ENCODE results near the gene RGSL1. TPM values are rescaled to one million over a fixed set of nuclear protein-coding genes. Genes with fewer than 3 reads are reported as not detected.

The RGSL1 gene
- total RNA-seq, 1 experiment from 2014 or later, result not detected

DNA sequence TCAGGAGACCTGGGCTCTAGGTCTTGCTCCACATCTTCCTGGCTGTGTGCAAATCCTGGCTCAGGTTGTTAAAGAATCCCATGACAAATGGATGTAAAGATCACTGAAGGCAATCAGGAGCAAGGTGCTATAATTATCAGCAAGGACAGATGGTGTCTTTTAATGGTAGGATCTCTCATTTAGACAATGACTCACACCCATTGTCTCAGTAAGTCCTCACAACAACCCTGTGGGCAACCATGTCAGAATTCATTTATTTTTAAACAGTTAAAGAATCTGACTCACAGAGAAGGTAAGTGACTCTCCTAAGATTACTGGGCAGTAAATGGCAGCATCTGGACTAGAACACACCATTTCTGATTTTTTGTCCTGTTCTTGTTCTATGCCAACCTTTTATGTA lies 106.3 kb downstream of the RGSL1 start:
- no TSS peak for BruUV-seq (replicated peaks)
- intact Hi-C loops (cut with micrococcal nuclease; ENCODE audit: unreplicated experiment), result no loop called here
- in situ Hi-C loops (cut with HindIII; ENCODE audit: low pct_unique_long_range_greater_than_20kb, low sequenced_read_pairs), result no loop called here
- no peaks in the 10 kb centered on the region for H3K4me1 ChIP-seq (ENCODE audit: control insufficient read depth, insufficient read depth, low read length)
- H3K4me3 ChIP-seq (ENCODE audit: low read depth in 2 of 2, low read length in 2 of 2), result no peak overlapping the region
- no peaks in the 10 kb centered on the region for H3K9me3 ChIP-seq (ENCODE audit: control insufficient read depth, insufficient read depth, low read depth, low read length)
- TF ChIP-seq, protein P1, sequence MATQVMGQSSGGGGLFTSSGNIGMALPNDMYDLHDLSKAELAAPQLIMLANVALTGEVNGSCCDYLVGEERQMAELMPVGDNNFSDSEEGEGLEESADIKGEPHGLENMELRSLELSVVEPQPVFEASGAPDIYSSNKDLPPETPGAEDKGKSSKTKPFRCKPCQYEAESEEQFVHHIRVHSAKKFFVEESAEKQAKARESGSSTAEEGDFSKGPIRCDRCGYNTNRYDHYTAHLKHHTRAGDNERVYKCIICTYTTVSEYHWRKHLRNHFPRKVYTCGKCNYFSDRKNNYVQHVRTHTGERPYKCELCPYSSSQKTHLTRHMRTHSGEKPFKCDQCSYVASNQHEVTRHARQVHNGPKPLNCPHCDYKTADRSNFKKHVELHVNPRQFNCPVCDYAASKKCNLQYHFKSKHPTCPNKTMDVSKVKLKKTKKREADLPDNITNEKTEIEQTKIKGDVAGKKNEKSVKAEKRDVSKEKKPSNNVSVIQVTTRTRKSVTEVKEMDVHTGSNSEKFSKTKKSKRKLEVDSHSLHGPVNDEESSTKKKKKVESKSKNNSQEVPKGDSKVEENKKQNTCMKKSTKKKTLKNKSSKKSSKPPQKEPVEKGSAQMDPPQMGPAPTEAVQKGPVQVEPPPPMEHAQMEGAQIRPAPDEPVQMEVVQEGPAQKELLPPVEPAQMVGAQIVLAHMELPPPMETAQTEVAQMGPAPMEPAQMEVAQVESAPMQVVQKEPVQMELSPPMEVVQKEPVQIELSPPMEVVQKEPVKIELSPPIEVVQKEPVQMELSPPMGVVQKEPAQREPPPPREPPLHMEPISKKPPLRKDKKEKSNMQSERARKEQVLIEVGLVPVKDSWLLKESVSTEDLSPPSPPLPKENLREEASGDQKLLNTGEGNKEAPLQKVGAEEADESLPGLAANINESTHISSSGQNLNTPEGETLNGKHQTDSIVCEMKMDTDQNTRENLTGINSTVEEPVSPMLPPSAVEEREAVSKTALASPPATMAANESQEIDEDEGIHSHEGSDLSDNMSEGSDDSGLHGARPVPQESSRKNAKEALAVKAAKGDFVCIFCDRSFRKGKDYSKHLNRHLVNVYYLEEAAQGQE (IDR thresholded peaks at IDR 0.05; ENCODE audit: insufficient read depth in 1 of 2, low read depth in 2 of 2, low read length in 1 of 2), result no peak
- no peak for TF ChIP-seq POLR2AphosphoS5 (IDR thresholded peaks at IDR 0.05; ENCODE audit: low read depth, low read length)
- TF ChIP-seq, protein P2, sequence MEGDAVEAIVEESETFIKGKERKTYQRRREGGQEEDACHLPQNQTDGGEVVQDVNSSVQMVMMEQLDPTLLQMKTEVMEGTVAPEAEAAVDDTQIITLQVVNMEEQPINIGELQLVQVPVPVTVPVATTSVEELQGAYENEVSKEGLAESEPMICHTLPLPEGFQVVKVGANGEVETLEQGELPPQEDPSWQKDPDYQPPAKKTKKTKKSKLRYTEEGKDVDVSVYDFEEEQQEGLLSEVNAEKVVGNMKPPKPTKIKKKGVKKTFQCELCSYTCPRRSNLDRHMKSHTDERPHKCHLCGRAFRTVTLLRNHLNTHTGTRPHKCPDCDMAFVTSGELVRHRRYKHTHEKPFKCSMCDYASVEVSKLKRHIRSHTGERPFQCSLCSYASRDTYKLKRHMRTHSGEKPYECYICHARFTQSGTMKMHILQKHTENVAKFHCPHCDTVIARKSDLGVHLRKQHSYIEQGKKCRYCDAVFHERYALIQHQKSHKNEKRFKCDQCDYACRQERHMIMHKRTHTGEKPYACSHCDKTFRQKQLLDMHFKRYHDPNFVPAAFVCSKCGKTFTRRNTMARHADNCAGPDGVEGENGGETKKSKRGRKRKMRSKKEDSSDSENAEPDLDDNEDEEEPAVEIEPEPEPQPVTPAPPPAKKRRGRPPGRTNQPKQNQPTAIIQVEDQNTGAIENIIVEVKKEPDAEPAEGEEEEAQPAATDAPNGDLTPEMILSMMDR (IDR thresholded peaks at IDR 0.05), result no peak
- TF ChIP-seq SIN3A (IDR thresholded peaks at IDR 0.05; ENCODE audit: borderline replicate concordance, insufficient read depth, low read depth, low read length), result no peak
- no peak for TF ChIP-seq TCF7L2 (IDR thresholded peaks at IDR 0.05; ENCODE audit: low read depth, low read length)
- ChIA-PET POLR2A (no interaction called here), CTCF (no interaction called here)
- H3K36me3 ChIP-seq (ENCODE audit: control insufficient read depth, insufficient read depth, low read length), result no peaks in the 10 kb centered on the region
- no peaks in the 10 kb centered on the region for H3K27me3 ChIP-seq (ENCODE audit: control insufficient read depth, insufficient read depth, low read length)
- no peak for ATAC-seq
- DNase-seq (ENCODE audit: low read depth, low spot score), result no peak
- H3K27ac ChIP-seq (ENCODE audit: low read length), result no peak overlapping the region

DNA sequence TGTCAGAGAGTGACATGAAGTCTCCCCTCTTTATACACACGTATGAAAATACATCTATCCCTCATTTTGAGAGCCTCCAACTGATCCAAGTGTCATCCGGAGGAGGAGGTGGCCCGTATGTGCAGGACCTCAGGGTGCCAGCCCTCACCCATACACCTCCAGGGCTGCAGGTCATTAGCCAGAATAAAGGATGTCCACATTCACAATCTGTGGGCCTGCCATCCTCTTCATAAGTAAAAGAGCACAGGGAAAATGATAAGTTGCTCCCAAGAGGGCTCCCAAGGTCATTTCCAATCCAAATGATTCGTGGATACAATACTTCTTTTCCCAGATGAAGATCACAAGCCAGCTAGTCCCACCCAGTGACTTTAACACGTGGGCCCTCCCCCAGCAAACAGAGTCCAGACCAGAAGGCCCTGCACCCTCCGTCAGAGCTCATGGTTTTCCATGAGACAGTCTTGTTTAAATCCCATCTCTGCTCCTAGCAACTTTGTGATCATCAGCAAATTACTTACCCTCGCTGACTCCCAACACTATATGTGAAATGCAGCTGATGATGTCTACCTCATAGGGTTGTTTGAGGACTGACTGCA lies 110.5 kb downstream of the RGSL1 start:
- H3K9me3 ChIP-seq (ENCODE audit: control insufficient read depth, insufficient read depth, low read depth, low read length), result no peaks in the 10 kb centered on the region
- ATAC-seq (no peak), DNase-seq (ENCODE audit: low read depth, low spot score) (no peak)
- no peak overlapping the region for H3K27ac ChIP-seq (ENCODE audit: low read length)
- ChIA-PET CTCF (no interaction called here), POLR2A (no interaction called here)
- H3K4me1 ChIP-seq (ENCODE audit: control insufficient read depth, insufficient read depth, low read length), result no peaks in the 10 kb centered on the region
- in situ Hi-C loops (cut with HindIII; ENCODE audit: low pct_unique_long_range_greater_than_20kb, low sequenced_read_pairs) (no loop called here), intact Hi-C loops (cut with micrococcal nuclease; ENCODE audit: unreplicated experiment) (no loop called here)
- no peaks in the 10 kb centered on the region for H3K36me3 ChIP-seq (ENCODE audit: control insufficient read depth, insufficient read depth, low read length)
- TF ChIP-seq POLR2AphosphoS5 (IDR thresholded peaks at IDR 0.05; ENCODE audit: low read depth, low read length) (no peak), TCF7L2 (IDR thresholded peaks at IDR 0.05; ENCODE audit: low read depth, low read length) (no peak), SIN3A (IDR thresholded peaks at IDR 0.05; ENCODE audit: borderline replicate concordance, insufficient read depth, low read depth, low read length) (no peak)
- TF ChIP-seq, protein P2 (IDR thresholded peaks at IDR 0.05), result no peak
- TF ChIP-seq, protein P1 (IDR thresholded peaks at IDR 0.05; ENCODE audit: insufficient read depth in 1 of 2, low read depth in 2 of 2, low read length in 1 of 2), result no peak
- BruUV-seq (replicated peaks), result no TSS peak
- no peak overlapping the region for H3K4me3 ChIP-seq (ENCODE audit: low read depth in 2 of 2, low read length in 2 of 2)
- H3K27me3 ChIP-seq (ENCODE audit: control insufficient read depth, insufficient read depth, low read length), result no peaks in the 10 kb centered on the region

Measured in Panc1 (cell line).